Hypothalamus (tissue), 51 donors: ENCODE measurements around the gene NGB.
"Not testable (repeated sequence)": the region's sequence is repeated elsewhere in the genome, so short reads cannot be mapped to it uniquely, and the experiment has no call there.

Experiments used
- DNase-seq, 51 donors: peaks; one replicate each; lab custom pipeline; 2025; lab: John Stamatoyannopoulos, UW

Gene NGB

GRCh38 chr14:77299771-77300170 lies 28.8 kb upstream of the NGB start:
- no peak for DNase-seq

GRCh38 chr14:77296906-77297305 lies 25.9 kb upstream of the NGB start:
- no peak for DNase-seq

- peak in 2 of 51 donors; percentile 10 to 22 for DNase-seq
These were observed 25.1 kb upstream of the NGB start for GRCh38 chr14:77296155-77296554.

GRCh38 chr14:77290705-77291104 lies 19.7 kb upstream of the NGB start:
- no peak for DNase-seq

GRCh38 chr14:77286576-77286975 lies 15.6 kb upstream of the NGB start:
- DNase-seq, result no peak

- no peak for DNase-seq
These were observed 13.5 kb upstream of the NGB start for GRCh38 chr14:77284466-77284865.

- no peak for DNase-seq
These were observed 13.1 kb upstream of the NGB start for GRCh38 chr14:77284066-77284465.

- DNase-seq, result no peak
These were observed 10.9 kb upstream of the NGB start for GRCh38 chr14:77281852-77282410.

GRCh38 chr14:77280921-77281320 lies 9.9 kb upstream of the NGB start:
- DNase-seq, result not testable (repeated sequence)

GRCh38 chr14:77279719-77280118 lies 8.7 kb upstream of the NGB start:
- DNase-seq, result no peak

GRCh38 chr14:77278461-77279230 lies 7.6 kb upstream of the NGB start:
- DNase-seq, result no peak

GRCh38 chr14:77276959-77277358 lies 6.0 kb upstream of the NGB start:
- DNase-seq, result no peak

- DNase-seq, result no peak
These were observed 5.4 kb upstream of the NGB start for GRCh38 chr14:77276295-77276935.

- DNase-seq, result peak in 10 of 51 donors; percentile 8 to 61 (median 32)
These were observed 4.6 kb upstream of the NGB start for GRCh38 chr14:77275601-77276017.

- peak in 5 of 51 donors; percentile 20 to 51 (median 25) for DNase-seq
These were observed 4.1 kb upstream of the NGB start for GRCh38 chr14:77275041-77275580.

GRCh38 chr14:77273796-77274195 lies 2.8 kb upstream of the NGB start:
- no peak for DNase-seq

GRCh38 chr14:77272261-77272660 lies 1.3 kb upstream of the NGB start:
- DNase-seq, result no peak

- DNase-seq, result no peak
These were observed 469 bp downstream of the NGB start for GRCh38 chr14:77270361-77271112.

GRCh38 chr14:77268989-77269600 lies 1.9 kb downstream of the NGB start:
- DNase-seq, result no peak

GRCh38 chr14:77267937-77268699 lies 2.9 kb downstream of the NGB start:
- DNase-seq, result no peak
